ENCODE measurements around the gene ANTXR1.
A peak's percentile ranks its signal among the peaks of the same experiment; 100 is the strongest.

ANTXR1 gene

DNA sequence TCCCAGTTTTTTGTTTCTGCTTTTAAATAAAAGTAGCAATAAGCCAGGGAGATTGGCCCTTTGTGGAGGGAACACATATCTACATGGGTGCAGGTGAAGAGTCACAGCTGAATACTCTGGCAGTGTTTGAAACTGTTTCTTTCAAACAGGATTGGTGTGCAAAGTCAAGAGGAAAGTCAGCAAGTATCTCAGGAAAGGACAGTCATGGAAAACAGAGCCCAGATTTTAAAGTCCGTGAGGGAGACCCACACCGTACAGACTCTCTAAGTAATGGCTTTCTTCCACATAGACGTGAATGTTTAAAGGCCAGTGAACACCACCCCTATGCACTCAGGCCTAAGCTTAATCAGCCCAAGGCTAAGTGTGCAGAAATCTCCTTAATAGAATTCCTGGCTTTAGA, 278.7 kb downstream of the ANTXR1 start:
- Histone ChIP-seq H3K4me3 (no peak overlapping the region), H3K9me3 (no peaks in the 10 kb centered on the region), H3K36me3 (no peaks in the 10 kb centered on the region), H3K4me1 (peaks cover 0 to 27% (median 19%) of the 10 kb centered on the region in 4 donors), H3K27me3 (no peaks in the 10 kb centered on the region), H3K27ac (peak overlapping the region in 1 of 2 donors; percentile 22)
- no peak for DNase-seq
- intact Hi-C loops (cut with DNase I; ENCODE audit: low total_unique reads), result no loop called here
- TF ChIP-seq, protein P1, sequence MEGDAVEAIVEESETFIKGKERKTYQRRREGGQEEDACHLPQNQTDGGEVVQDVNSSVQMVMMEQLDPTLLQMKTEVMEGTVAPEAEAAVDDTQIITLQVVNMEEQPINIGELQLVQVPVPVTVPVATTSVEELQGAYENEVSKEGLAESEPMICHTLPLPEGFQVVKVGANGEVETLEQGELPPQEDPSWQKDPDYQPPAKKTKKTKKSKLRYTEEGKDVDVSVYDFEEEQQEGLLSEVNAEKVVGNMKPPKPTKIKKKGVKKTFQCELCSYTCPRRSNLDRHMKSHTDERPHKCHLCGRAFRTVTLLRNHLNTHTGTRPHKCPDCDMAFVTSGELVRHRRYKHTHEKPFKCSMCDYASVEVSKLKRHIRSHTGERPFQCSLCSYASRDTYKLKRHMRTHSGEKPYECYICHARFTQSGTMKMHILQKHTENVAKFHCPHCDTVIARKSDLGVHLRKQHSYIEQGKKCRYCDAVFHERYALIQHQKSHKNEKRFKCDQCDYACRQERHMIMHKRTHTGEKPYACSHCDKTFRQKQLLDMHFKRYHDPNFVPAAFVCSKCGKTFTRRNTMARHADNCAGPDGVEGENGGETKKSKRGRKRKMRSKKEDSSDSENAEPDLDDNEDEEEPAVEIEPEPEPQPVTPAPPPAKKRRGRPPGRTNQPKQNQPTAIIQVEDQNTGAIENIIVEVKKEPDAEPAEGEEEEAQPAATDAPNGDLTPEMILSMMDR (IDR thresholded peaks at IDR 0.05), result no peak

DNA sequence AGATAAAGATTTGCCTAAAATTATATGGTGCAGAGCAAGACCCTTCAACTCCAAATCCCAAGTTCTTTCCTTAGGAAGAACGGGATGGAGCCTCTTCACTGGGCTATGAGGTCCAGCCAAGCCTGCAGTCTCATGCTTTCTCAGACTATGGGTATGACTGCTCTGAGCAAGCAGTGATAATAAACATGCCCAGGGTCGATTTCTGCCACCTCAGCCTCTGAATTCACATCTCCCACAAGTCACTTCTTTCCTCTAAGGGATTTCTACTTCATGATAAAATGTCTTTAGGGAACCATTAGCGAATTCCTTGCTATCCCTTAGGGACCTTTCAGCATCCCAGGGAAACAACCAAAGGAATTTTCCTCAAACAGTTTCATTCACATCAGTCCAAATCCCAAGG, 279.3 kb downstream of the ANTXR1 start:
- no peak overlapping the region for H3K4me3 ChIP-seq
- peaks cover 0 to 27% (median 19%) of the 10 kb centered on the region in 4 donors for H3K4me1 ChIP-seq
- H3K27ac ChIP-seq, result peak overlapping the region in 1 of 2 donors; percentile 22
- no peaks in the 10 kb centered on the region for H3K36me3 ChIP-seq
- DNase-seq, result no peak
- H3K9me3 ChIP-seq, result no peaks in the 10 kb centered on the region
- no peaks in the 10 kb centered on the region for H3K27me3 ChIP-seq
- TF ChIP-seq, protein P1 (IDR thresholded peaks at IDR 0.05), result no peak
- intact Hi-C loops (cut with DNase I; ENCODE audit: low total_unique reads), result no loop called here

DNA sequence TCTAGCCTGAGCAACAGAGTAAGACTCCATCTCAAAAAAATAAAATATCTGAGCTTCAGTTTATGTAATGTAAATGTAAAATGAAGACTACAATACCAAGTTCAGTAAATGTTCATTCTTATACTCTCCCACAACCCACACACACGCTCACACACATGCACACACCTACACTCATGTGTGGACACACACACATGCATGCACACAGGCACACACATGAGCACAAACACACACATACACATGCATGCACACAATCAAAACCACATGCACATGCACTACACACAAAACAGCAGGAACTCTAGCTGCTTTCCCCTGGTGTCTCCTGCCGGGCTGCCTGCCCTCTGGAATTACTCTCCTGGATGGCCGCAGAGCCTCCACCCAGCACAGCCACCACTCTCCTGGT, 283.4 kb downstream of the ANTXR1 start:
- TF ChIP-seq, protein P1 (IDR thresholded peaks at IDR 0.05), result no peak
- intact Hi-C loops (cut with DNase I; ENCODE audit: low total_unique reads), result no loop called here
- no peaks in the 10 kb centered on the region for H3K36me3 ChIP-seq
- H3K9me3 ChIP-seq, result no peaks in the 10 kb centered on the region
- no peak overlapping the region for H3K4me3 ChIP-seq
- DNase-seq, result no peak
- H3K27me3 ChIP-seq, result no peaks in the 10 kb centered on the region
- peaks cover 0 to 32% (median 20%) of the 10 kb centered on the region in 4 donors for H3K4me1 ChIP-seq
- H3K27ac ChIP-seq, result no peak overlapping the region

DNA sequence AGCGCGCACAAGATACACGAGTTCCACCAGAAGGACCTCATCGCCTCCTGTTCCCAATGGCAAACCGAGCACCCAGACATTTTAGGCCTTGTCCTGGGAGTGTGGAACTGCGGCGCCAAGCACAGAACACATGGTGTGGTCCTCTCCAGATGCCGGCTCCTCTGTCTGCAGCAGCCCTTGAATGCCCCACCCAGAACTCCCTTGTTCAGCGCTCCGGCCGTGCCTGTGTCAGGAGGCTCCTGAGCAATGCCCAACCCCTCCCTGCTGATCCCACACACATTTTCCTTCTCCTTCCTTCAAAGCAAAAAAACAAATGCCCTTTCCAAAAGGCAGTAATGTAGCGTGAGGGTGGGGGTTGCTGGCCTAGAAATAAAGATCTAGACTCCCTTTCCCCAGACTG, 284.2 kb downstream of the ANTXR1 start:
- TF ChIP-seq, protein P1 (IDR thresholded peaks at IDR 0.05), result no peak
- H3K27ac ChIP-seq, result no peak overlapping the region
- H3K4me1 ChIP-seq, result peaks cover 0 to 24% (median 13%) of the 10 kb centered on the region in 4 donors
- no peak for DNase-seq
- no peaks in the 10 kb centered on the region for H3K9me3 ChIP-seq
- intact Hi-C loops (cut with DNase I; ENCODE audit: low total_unique reads), result no loop called here
- H3K27me3 ChIP-seq, result no peaks in the 10 kb centered on the region
- no peaks in the 10 kb centered on the region for H3K36me3 ChIP-seq
- no peak overlapping the region for H3K4me3 ChIP-seq

DNA sequence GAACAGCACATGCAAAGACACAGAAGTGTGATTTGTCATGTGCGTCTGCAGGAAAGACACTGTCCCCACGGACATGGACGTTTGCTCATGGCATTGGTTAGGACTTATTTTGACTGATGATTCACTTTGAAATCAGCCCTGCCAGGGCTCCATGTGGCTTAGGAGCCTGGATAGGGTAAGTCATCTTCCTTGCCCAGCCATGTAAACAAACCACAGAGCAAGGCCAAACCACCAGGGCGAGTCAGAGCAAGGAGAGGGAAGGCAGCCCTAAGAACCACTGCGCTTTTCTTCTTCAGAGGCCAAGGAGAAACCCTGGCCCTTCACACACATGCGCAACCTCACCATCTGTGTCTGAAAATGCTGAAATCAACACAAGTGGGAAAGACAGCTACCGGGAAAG, 285.3 kb downstream of the ANTXR1 start:
- Histone ChIP-seq H3K27ac (peak overlapping the region; percentile 23 to 37), H3K9me3 (no peaks in the 10 kb centered on the region), H3K4me3 (no peak overlapping the region), H3K27me3 (no peaks in the 10 kb centered on the region), H3K36me3 (no peaks in the 10 kb centered on the region), H3K4me1 (peaks cover 0 to 15% (median 9%) of the 10 kb centered on the region in 4 donors)
- TF ChIP-seq, protein P1 (IDR thresholded peaks at IDR 0.05), result no peak
- intact Hi-C loops (cut with DNase I; ENCODE audit: low total_unique reads), result no loop called here
- peak in 1 of 2 donors; percentile 79 for DNase-seq

DNA sequence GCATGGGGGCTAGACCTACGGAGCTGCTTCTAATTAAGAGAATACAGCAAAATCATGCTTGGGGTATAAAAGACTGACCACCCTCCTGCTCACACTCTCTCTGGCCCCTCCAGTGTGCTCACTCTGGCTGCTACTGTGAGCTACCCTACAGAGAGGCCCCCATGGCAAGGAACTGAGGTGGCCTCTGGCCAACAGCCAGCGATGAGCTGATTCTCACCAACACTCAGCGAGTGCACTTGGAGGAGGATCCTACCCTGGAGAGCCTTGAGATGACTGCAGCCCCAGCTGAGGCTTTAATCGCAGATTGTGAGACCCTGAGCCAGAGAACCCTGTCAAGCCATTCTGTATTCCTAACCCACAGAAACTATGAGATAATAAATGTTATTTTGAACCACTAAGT, 285.9 kb downstream of the ANTXR1 start:
- DNase-seq, result no peak
- intact Hi-C loops (cut with DNase I; ENCODE audit: low total_unique reads), result no loop called here
- no peaks in the 10 kb centered on the region for H3K27me3 ChIP-seq
- H3K36me3 ChIP-seq, result no peaks in the 10 kb centered on the region
- no peaks in the 10 kb centered on the region for H3K9me3 ChIP-seq
- H3K27ac ChIP-seq, result peak overlapping the region; percentile 23 to 37
- TF ChIP-seq, protein P1 (IDR thresholded peaks at IDR 0.05), result no peak
- no peak overlapping the region for H3K4me3 ChIP-seq
- peaks cover 0 to 15% (median 9%) of the 10 kb centered on the region in 4 donors for H3K4me1 ChIP-seq
